Pancreas (tissue), 10 donors: ENCODE measurements around the gene EIF2S3B. TPM values are rescaled to one million over a fixed set of nuclear protein-coding genes. Genes with fewer than 3 reads are reported as not detected.
A peak's percentile ranks its signal among the peaks of the same experiment; 100 is the strongest.

Source experiments
- ATAC-seq, 4 donors: fragments of 200-7000 bp; cut with Tn5 transposase; one replicate each; pipeline versions ENCODE4 v1.8.0 to v1.9.1; 2020; ENCODE audit warnings: mild to moderate bottlenecking in 4 of 4, moderate library complexity in 4 of 4
- DNase-seq, 6 donors: peaks; one replicate each; pipeline ENCODE4 v3.0.0-alpha.2; 2020
- FAIRE-seq: peaks from 2 replicates; lab custom pipeline; 2012; peaks lifted over from hg19 to GRCh38; lab: Jason Lieb, UNC
- H3K27ac ChIP-seq, 4 donors: fragments of 200-600 bp; sonication (generic); 1 replicate in 3 of 4; 2 replicates in 1 of 4; pipeline versions ENCODE4 v1.5.0 to v1.8.0; 2020
- H3K27me3 ChIP-seq, 4 donors: fragments of 200-600 bp; one replicate each; pipeline ENCODE4 v1.8.0; 2021
- H3K36me3 ChIP-seq, 3 donors: fragments of 200-600 bp; sonication (generic) in 1 of 3; one replicate each; pipeline versions ENCODE4 v1.5.0 to v1.8.0; 2020 to 2021
- H3K4me1 ChIP-seq, 3 donors: fragments of 200-600 bp; one replicate each; pipeline ENCODE4 v1.8.0; 2021
- H3K4me3 ChIP-seq, 4 donors: fragments of 200-600 bp; sonication (generic) in 2 of 4; one replicate each; pipeline versions ENCODE4 v1.5.0 to v1.8.0; 2020 to 2021
- H3K9me3 ChIP-seq, 4 donors: fragments of 200-600 bp; one replicate each; pipeline ENCODE4 v1.8.0; 2021
- WGBS, 2 donors: extraction: QIAGEN DNeasy Blood & Tissue Kit; methylation state at CpG; one replicate each; pipeline ENCODE4 v1.1.7; 2013; 5-methylcytosine and 5-hydroxymethylcytosine counted together
- intact Hi-C, 3 donors: fragments of 100-400 bp; cut with DNase I; formaldehyde crosslinking; loops; one replicate each; pipeline versions ENCODE4 v1.11.1 to v1.14.2; 2022
- polyA plus RNA-seq, 2 donors: library from polyadenylated mRNA; stranded (reverse); fragments of 200-250 nt; gene quantifications; one replicate each; pipeline ENCODE4 v1.2.3, GENCODE V29; 2013
- total RNA-seq, 6 donors: library from RNA; stranded (reverse); fragmentation: NEBNext Ultra II Directional in 4 of 6; extraction: Animal tissue kit (Norgen Biotek cat#: 25700) in 4 of 6; gene quantifications; one replicate each; pipeline versions ENCODE4 v1.2.1 to v1.2.4, GENCODE V29; 2021 to 2023
- TF ChIP-seq, protein P1 (sequence below), 4 donors: fragments of 200-600 bp; sonication (generic) in 3 of 4; IDR thresholded peaks; one replicate each; pipeline versions ENCODE4 v1.5.0 to v1.8.0; 2021; ENCODE audit warnings: antibody characterized with exemption in 4 of 4
- donor health status: healthy with polysubstance abuse.
- donor health status: DM: no; HTN: no; CAD: no; lungs with moderate emphysema.
- donor health status: DM: no; HTN: no; CAD: no.
- donor health status: control.
- donor health status: control.
- donor health status: Bipolar disorder and iron deficiency.
- donor health status: DM: yes; HTN: yes; CAD: no.
- donor health status: DM: no; HTN: no; CAD: no.
- donor health status: DM: no; HTN: no; CAD: no.
- donor health status: DM: yes; HTN: yes; CAD: no.

Gene EIF2S3B
- total and polyA plus RNA-seq, 8 donors = 0.16 to 2.4 (median 0.55) TPM; not detected in 1

DNA sequence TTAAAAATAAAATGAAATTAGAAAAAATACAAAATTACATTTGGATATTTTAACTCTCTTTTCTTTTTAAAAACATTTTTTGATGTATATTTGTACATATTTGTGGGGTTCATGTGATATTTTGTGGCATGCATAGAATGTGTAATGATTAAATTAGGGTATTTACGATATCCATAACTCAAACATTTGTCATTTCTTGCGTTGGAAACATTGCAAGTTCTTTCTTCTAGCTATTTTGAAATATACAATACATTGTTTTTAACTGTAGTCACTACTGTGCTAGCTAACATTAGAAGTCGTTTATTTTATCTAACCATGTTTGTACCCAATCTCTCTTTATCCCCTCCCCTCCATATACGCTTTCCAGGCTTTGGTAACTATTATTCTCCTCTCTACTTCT, 13.9 kb upstream of the EIF2S3B start:
- WGBS, 2 donors = 59 to 61% methylated on average over 4 of the region's 4 CpGs
- FAIRE-seq (no peak), ATAC-seq (no peak), DNase-seq (no peak)
- peaks cover 0 to 6% (median 0%) of the 10 kb centered on the region in 4 donors for H3K27me3 ChIP-seq
- H3K9me3 ChIP-seq = no peaks in the 10 kb centered on the region
- TF ChIP-seq, protein P1, sequence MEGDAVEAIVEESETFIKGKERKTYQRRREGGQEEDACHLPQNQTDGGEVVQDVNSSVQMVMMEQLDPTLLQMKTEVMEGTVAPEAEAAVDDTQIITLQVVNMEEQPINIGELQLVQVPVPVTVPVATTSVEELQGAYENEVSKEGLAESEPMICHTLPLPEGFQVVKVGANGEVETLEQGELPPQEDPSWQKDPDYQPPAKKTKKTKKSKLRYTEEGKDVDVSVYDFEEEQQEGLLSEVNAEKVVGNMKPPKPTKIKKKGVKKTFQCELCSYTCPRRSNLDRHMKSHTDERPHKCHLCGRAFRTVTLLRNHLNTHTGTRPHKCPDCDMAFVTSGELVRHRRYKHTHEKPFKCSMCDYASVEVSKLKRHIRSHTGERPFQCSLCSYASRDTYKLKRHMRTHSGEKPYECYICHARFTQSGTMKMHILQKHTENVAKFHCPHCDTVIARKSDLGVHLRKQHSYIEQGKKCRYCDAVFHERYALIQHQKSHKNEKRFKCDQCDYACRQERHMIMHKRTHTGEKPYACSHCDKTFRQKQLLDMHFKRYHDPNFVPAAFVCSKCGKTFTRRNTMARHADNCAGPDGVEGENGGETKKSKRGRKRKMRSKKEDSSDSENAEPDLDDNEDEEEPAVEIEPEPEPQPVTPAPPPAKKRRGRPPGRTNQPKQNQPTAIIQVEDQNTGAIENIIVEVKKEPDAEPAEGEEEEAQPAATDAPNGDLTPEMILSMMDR (IDR thresholded peaks at IDR 0.05) = no peak
- H3K4me3 ChIP-seq = no peak overlapping the region
- no peaks in the 10 kb centered on the region for H3K36me3 ChIP-seq
- no peak overlapping the region for H3K27ac ChIP-seq
- no peaks in the 10 kb centered on the region for H3K4me1 ChIP-seq
- intact Hi-C loops = no loop called here

DNA sequence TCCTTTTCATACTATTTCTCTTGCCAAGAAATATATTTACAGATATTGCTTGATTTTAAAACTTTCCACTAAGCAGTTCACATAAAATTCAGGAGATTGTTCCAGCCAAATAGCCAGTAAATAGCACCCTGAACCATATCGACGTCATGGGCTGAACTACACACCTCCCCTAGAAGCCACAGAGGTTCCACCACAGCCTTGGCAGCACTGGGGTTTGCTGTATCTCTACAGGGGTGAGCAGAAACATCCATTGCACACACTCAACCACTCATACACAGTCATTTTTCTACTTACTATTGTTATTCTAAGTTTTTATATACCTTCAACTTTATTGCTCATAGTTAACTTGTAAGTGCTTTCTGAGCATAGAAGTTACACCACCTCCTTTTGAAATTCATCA, 8.1 kb upstream of the EIF2S3B start:
- no peak overlapping the region for H3K4me3 ChIP-seq
- DNase-seq (peak in 1 of 6 donors; percentile 13), ATAC-seq (no peak), FAIRE-seq (no peak)
- no peaks in the 10 kb centered on the region for H3K36me3 ChIP-seq
- no peak overlapping the region for H3K27ac ChIP-seq
- TF ChIP-seq, protein P1 (IDR thresholded peaks at IDR 0.05) = no peak
- WGBS, 2 donors = 37 to 51% methylated on average over 2 of the region's 2 CpGs
- peaks cover 0 to 5% (median under 1%) of the 10 kb centered on the region in 4 donors for H3K27me3 ChIP-seq
- H3K4me1 ChIP-seq = no peaks in the 10 kb centered on the region
- H3K9me3 ChIP-seq = no peaks in the 10 kb centered on the region
- intact Hi-C loops = no loop called here

DNA sequence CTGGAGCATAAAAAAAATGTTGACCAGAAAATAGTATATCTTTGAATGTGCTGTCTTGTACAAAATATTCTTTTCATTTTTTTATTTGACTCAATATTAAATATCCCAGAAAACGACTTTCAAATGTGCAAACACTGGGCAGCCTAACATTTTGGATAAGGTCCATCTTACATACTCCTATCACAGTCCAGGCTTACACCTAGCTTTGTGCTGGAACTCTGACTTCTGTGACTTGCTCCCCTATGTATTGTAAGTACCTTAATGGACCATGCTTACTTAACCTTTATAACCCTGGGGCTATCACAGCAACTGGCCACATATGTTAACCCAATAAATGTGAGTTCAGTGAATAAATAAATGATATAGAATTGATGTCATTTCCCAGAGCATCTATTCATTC, 7.6 kb upstream of the EIF2S3B start:
- Histone ChIP-seq H3K9me3 (no peaks in the 10 kb centered on the region), H3K4me3 (no peak overlapping the region), H3K27me3 (peaks cover 0 to 5% (median 2%) of the 10 kb centered on the region in 4 donors), H3K4me1 (no peaks in the 10 kb centered on the region), H3K36me3 (no peaks in the 10 kb centered on the region), H3K27ac (no peak overlapping the region)
- ATAC-seq = no peak
- TF ChIP-seq, protein P1 (IDR thresholded peaks at IDR 0.05) = no peak
- DNase-seq = no peak
- WGBS, 2 donors = 5 to 24% methylated on average over 1 of the region's 1 CpG
- FAIRE-seq = no peak
- intact Hi-C loops = no loop called here

DNA sequence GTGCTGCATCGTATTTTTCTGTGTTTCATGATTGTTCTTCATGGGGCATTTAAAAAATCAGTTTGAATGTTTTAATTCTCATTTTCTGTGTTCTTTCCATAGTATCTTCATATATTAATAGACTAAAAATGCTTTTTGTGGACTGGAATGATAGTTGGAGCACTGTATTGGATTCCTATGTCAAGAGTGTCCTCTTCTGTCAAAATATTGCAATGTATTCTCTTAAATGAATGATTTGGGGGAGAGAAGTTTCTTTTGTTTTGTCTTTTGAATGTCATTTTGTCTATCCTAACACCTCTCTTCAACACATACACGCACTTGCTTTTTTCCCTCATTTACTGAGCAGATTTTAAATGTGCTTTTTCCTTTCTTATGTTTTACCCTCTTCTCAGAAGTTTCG, 4.7 kb upstream of the EIF2S3B start:
- DNase-seq (no peak), ATAC-seq (no peak), FAIRE-seq (no peak)
- H3K9me3 ChIP-seq = no peaks in the 10 kb centered on the region
- no peaks in the 10 kb centered on the region for H3K36me3 ChIP-seq
- no peaks in the 10 kb centered on the region for H3K4me1 ChIP-seq
- H3K27me3 ChIP-seq = peaks cover 0 to 8% (median 2%) of the 10 kb centered on the region in 4 donors
- H3K27ac ChIP-seq = no peak overlapping the region
- WGBS, 2 donors = 29 to 36% methylated on average over 3 of the region's 3 CpGs
- TF ChIP-seq, protein P1 (IDR thresholded peaks at IDR 0.05) = no peak
- intact Hi-C loops = no loop called here
- H3K4me3 ChIP-seq = no peak overlapping the region

DNA sequence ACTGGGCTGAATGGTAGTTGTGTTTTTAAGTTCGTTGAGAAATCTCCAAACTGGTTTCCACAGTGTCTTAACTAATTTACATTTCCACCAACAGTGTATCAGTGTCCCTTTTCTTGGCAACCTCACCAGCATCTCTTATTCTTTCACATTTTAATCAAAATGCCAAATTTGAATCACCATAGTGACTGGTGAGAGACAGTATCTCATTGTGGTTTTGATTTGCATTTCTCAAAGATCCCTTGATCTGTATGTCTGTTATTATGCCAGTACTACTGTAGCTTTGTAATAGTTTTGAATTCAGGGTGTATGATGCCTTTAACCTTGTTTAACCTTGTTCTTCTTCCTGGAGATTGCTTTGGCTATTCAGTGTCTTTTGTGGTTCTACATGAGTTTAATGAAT, 2.2 kb upstream of the EIF2S3B start:
- intact Hi-C loops = no loop called here
- TF ChIP-seq, protein P1 (IDR thresholded peaks at IDR 0.05) = no peak
- 41 to 50% methylated on average over 1 of the region's 1 CpG for WGBS, 2 donors
- peaks cover 0 to 8% (median 2%) of the 10 kb centered on the region in 4 donors for H3K27me3 ChIP-seq
- FAIRE-seq (no peak), DNase-seq (no peak), ATAC-seq (no peak)
- H3K27ac ChIP-seq = no peak overlapping the region
- H3K4me1 ChIP-seq = no peaks in the 10 kb centered on the region
- H3K9me3 ChIP-seq = no peaks in the 10 kb centered on the region
- no peaks in the 10 kb centered on the region for H3K36me3 ChIP-seq
- H3K4me3 ChIP-seq = no peak overlapping the region
